Activated gamma-delta T cell treated with Interleukin-2 at 50 U/mL for 16 hours (primary cell): ENCODE data around the gene PLD5.
"Not testable (repeated sequence)": the region's sequence is repeated elsewhere in the genome, so short reads cannot be mapped to it uniquely, and the experiment has no call there.

Experiments
- DNase-seq: peaks from one replicate; pipeline ENCODE4 v3.0.0-alpha.2; 2020

The PLD5 gene

DNA sequence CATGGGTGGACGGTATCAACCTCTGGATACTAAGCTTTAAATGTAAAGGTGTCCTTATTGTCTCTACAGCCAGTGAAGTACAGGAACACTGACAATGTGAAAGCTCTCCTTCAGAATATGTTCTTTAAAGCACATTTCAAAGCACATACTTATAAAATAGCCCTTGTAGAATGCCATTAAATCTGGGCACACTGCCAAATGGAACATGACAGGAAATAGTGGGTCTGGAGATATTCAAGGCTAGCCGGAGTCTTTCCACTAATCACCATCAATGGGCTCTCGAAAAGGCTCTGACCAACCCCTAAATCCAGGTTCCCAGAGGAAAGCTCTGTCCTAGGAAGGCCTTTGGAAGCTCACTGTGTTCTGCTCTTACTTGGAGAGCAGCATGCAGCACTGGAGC is 46.6 kb downstream of the PLD5 start:
- DNase-seq = no peak

DNA sequence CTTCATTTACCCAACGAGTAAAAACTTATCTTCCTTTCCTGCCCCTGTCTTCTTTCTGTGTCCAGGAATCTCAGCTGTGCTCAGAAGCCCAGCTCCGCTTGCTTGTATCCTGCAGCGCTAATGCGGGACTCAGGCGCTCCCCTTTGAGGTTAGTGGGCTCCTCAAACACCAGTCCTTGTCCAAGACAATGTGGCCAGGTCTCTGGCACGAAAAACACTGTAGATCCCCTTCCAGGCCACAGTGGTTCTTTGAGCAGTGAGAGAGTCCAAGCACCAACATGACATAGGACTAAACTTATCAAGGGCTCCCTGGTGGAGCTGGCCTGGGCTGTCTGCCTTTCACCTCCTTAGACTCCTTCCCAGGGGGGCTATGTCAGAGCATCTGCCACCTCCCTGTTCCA is 53.7 kb downstream of the PLD5 start:
- no peak for DNase-seq

- no peak for DNase-seq
Observed at GRCh38 chr1:242468784-242469183, 55.7 kb downstream of the PLD5 start.

DNA sequence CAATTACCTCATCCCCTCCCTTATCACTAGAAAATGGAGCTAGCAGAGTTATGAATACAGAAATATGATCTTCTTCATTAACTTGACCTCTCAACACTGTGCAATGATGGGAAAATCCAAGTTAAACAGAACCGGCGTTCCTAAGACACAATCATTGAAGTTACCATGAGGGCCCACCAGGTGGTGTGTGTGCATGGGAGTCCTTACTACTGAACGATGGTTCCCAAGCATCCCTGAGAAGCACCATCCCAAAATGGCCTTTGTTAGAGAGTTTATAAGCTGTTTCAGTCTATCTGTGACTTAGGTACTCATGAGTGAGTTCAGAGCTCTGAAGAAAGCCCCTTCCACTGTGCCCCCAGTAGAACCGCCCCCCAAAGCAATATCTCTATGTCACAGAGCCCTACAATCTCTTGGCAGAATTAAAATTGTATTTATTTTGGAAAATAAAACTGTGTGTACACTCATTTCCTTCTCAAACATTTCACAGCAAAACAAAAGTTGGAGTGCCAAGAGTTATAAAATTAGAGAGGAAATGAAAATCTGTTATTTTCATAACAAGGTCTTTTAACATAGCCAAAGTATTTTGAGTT is 56.8 kb downstream of the PLD5 start:
- no peak for DNase-seq

GRCh38 chr1:242462867-242463266 is 61.6 kb downstream of the PLD5 start:
- DNase-seq = no peak

- DNase-seq = not testable (repeated sequence)
Observed at GRCh38 chr1:242459740-242460139, 64.8 kb downstream of the PLD5 start.

- no peak for DNase-seq
Observed at GRCh38 chr1:242456726-242457269, 67.7 kb downstream of the PLD5 start.

- DNase-seq = no peak
Observed at GRCh38 chr1:242455052-242455361, 69.5 kb downstream of the PLD5 start.

DNA sequence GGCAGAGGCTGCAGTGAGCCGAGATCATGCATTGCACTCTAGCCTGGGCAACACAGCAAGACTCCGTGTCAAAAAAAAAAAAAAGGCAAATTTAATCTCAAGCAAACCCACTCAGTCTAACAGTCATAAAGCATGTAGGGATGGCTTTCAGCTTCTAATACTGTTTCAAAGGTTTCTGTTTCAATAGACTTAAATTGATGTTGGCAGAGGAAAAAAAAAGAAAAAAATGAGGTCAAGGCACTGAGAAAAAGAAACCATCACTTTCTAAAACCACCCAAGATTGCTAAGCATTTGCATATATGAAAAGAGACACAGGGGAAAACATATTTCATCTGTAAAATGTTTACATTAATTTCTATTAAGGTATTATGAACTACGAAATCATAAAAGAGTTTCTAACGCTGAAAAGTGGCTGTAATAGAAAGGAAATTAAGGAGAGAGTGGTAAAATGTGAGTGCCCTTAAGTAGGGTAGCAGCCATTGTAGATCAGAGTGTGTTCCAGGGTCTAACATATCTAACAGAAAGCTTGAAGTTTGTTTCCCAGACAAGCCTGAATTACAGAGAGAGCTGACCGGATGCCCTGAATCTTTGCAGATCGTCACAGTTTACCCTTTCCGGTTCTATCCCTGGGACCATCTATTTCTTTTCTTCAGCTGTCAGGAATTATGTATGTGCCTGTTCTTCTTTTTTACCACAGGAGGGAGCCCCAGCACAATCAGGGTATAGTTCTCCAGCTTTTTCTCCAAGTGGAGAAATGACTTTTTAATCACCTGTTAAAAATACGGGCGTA is 70.0 kb downstream of the PLD5 start:
- DNase-seq = no peak

DNA sequence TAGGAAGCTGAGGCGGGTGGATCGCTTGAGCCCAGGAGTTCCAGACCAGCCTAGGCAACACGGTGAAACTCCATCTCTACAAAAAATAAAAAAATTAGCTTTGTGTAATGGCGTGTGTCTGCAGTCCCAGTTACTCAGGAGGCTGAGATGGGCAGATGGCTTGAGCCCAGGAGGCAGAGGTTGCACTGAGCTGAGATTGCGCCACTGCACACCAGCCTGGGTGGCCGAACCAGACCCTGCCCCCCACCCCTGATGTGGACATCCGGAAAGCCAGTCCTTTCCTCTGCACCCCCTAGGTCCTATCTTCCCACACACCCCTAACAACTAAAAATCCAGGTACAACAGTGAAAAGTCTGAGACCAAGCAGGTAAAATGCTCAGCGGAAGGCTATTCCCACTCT is 71.9 kb downstream of the PLD5 start:
- DNase-seq = no peak

GRCh38 chr1:242449661-242450060 is 74.8 kb downstream of the PLD5 start:
- DNase-seq = no peak

DNA sequence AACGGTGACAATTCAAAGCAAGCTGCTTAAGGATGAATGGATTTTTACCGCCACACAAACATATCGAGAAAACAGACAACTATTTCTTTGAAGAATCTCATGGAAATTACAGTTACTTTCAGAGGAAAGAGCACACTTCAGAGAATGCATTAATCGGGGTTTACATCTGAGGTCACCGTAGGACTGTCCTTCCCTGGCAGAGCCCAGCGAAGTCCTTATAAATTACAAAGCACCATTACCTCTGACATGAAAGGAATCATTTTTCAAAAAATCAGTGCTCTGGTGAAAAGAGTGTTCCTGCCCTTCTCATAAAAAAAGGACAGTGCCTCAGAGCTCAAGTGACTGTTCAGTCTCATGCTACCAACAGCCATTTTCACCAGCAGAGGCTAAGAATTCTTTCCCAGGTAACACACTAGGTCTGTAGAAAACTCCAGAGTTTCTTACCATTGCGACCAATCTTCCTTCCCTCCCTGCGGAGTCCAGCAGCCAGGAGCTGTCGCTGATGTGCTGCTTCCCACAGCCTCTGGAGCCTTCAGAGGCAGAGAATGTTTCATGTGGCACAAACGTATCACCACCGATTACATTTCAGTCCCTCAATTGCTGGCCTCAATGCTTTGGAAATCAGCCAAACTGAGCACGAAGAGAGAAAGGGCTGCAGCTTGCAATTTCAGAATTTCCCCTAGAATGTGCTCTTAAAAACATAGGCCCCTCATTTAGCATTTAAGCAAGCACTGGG is 75.4 kb downstream of the PLD5 start:
- DNase-seq = no peak

- DNase-seq = no peak
Observed at GRCh38 chr1:242447689-242448088, 76.8 kb downstream of the PLD5 start.

- no peak for DNase-seq
Observed at GRCh38 chr1:242440757-242441156, 83.7 kb downstream of the PLD5 start.

- DNase-seq = no peak
Observed at GRCh38 chr1:242435200-242435599, 89.3 kb downstream of the PLD5 start.

DNA sequence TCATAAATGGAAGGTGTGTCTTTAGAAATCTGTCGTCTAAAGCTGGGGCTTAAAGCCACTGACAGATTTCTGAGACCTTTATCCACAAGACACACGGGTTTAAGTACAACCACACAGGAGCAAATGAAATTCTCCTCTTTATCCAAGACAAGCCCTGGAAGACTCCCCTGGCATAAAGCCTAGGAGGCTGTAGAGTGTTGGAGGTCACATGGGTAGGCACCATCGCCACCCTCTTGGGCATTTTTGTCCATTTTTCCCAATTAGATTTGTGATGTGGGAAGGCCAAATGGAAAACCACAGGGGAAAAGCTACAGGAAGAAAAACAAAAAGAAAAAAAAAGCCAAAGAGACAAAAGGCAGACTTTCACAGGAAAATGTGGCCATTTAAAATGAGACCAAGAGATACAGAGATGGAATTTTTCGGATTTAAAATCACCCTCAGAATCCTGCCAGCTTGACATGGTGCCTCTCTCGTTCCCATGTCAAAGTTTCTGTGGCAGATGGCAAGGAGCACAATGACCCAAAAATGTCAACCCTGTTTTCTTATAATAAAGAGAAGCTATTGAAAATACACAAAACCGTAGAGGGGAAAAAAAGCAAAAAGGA is 91.9 kb downstream of the PLD5 start:
- DNase-seq = no peak

DNA sequence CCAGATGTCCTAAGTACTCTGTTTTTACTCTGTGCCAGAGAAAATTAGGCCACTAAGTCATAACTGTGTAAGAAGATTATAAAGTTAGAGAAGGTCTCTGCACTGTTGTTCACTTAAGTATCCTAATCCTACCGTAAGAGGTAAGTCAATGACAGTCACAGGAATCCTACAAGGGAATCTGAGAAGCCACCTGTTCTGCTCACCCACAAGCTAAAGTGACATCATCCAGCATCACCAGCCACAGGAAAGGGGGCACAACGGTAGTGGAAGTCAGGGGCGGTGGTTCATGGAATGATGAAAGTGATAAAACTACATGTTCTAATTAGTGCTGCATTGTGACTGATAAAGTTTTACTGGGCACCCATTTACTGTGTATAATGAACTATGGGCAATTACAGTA is 92.7 kb downstream of the PLD5 start:
- DNase-seq = no peak

- no peak for DNase-seq
Observed at GRCh38 chr1:242430956-242431355, 93.5 kb downstream of the PLD5 start.

DNA sequence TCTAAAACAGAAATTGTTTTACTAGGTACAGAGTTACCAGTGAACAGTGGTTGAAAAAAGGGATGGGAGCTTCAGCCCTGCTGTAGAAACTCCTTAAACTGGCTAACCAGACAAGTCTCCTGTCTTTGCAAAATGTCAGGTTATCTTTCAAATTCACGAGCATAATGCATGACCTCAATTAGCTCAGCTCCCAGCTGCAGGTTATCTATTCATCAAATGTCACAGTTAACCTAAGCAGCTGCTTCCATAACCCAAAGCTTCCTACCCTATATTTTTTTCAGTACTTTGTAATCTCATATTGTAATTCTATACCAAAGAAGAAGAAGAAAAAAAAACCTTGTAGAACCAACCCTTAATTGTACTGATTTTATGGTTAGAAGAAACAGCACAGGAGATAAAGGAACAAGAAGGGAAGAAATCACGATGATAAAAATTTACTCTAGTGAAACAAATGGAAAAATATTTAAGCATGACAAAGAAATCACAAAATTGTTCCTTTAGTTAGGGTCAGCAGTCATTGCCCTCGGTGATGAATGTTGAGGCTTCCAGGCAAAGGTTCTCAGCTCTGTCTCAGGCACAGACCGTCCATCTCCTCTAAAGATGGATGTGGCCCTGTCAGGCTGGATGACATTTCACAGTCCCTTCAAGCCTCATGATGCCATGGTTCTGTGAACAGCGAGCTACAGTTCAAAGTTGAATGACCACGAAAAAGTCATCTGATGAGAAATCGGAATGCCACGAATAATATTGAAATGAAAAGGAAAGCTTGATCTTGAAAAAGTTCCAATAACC is 95.9 kb downstream of the PLD5 start:
- DNase-seq = no peak

GRCh38 chr1:242427519-242427918 is 97.0 kb downstream of the PLD5 start:
- no peak for DNase-seq

DNA sequence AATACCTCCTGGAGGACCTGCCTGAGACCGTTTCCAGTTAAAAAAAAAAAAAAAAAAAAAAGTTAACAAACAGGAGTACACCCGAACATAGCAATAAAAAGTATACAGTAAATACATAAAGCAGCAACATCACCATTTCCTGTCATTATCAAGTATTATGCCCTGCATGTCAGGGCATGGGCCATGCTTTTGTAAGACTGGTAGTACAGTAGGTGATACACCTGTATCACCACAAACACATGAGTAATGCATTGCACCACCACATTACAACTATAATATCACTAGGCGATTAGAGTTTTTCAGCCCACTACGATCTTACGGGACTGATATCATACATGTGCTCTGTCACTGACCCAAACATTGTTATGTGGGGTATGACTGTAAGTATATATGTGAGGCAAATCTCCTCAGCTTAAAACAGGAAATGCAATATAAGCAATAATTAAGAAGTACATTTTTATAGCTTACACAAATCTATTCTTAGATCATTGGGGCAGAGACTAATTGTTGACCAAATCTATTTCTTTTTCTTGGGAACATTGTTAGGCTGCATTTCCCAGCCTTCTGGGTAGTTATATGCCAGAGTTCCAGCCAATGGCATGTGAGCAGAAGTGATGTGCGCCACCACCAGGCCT is 98.1 kb downstream of the PLD5 start:
- DNase-seq = no peak

DNA sequence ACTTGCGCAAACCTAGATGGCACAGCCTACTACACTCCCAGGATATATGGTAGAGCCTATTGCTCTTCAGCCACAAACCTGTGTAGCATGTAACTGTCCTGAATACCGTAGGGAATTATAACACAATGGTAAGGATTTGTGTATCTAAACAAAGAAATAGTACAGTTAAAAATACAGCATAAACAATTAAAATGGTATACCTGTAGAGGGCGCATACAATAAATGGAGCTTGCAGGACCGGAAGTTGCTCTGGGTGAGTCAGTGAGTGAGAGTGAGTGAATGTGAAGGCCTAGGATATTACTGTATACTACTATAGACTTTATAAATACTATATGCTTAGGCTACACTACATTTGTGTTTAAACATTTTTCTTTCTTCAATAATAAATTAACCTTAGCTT is 99.3 kb downstream of the PLD5 start:
- no peak for DNase-seq
